ENCODE results near the gene MR1. TPM values are rescaled to one million over a fixed set of nuclear protein-coding genes. Genes with fewer than 3 reads are reported as not detected.
A peak's percentile ranks its signal among the peaks of the same experiment; 100 is the strongest.

Gene MR1
- total and polyA plus RNA-seq, 2 of the 13 experiments (the other 11 are each of a cell fraction or from before 2014, with no cell fraction given) = 7.7 to 10.4 TPM

DNA sequence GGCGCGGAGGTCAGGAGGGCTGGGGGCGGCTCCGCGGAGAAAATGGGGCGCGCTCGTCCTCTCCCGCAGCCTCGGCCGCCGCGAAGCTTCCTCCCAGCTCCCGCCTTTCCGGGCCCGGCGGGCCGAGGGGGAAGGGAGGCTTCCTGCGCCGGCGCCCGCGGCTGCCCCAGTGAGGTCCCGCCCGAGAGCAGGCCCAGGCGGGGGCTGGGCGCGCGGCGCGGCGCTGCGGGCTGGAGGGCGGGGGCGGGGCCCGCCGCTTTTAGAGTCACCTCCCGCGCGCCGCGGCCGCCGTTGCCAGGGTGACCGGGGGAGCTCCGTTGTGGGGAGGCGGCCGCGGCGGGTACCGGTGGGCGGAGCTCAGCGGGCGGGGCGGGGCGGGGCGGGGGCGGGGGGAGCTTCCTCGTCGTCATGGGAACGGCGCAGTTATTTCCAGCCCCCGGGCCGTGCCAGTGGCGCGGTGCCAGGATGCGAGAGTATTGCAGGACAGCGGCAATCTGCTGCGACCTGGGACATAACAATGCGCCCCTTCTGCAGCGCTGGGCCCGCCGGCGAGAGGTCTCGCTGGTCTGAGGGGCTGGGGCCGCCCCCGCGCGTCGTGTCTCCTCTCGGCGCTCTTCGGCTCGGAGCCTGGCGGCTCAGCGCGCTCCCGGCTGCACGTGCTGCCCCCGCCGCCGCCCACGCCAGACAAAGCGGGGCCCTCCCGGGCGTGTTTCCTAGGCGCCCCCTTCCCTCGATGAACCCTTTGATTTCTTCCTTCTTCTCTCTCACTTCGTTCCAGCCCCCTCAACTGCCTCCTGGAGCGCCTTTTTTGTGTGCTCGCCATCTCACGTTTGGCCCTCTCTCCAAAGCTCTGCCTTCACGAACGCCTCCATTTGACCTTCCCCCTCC, 71.6 kb downstream of the MR1 start (continued):
- 0 out of 2 replicates have a peak, but pooled peaks have one; percentile 74 for TF ChIP-seq ZNF724P (CRISPR knock-in tag; IDR thresholded peaks at IDR 0.05; ENCODE audit: borderline replicate concordance)
- no peak for TF ChIP-seq PLRG1 (conservative IDR thresholded peaks at IDR 0.05)
- no peak for TF ChIP-seq ADNP (CRISPR knock-in tag; IDR thresholded peaks at IDR 0.05)
- TF ChIP-seq SIN3A (IDR thresholded peaks at IDR 0.05; ENCODE audit: borderline replicate concordance, low read depth, low read length) = peak; percentile 26; the same call in 1 of the 2 replicates
- no peak for TF ChIP-seq SMAD1 (CRISPR knock-in tag; IDR thresholded peaks at IDR 0.05; ENCODE audit: borderline replicate concordance, low read depth)
- peak; percentile 39 for TF ChIP-seq XRCC5 (optimal IDR thresholded peaks at IDR 0.05; ENCODE audit: low read length)
- TF ChIP-seq HNF4A (CRISPR knock-in tag; IDR thresholded peaks at IDR 0.05) = peak; percentile 6; the same call in 1 of the 2 replicates
- TF ChIP-seq ZNF543 (CRISPR knock-in tag; IDR thresholded peaks at IDR 0.05) = no peak
- TF ChIP-seq MTF1 (CRISPR knock-in tag; IDR thresholded peaks at IDR 0.05) = peak; percentile 75; the same call in 1 of the 2 replicates
- no peak for TF ChIP-seq RBM22 (optimal IDR thresholded peaks at IDR 0.05; ENCODE audit: low read length)
- no peak for TF ChIP-seq ZNF383 (CRISPR knock-in tag; IDR thresholded peaks at IDR 0.05; ENCODE audit: borderline replicate concordance)
- TF ChIP-seq KAT2B (IDR thresholded peaks at IDR 0.05; ENCODE audit: borderline replicate concordance, low read depth, low read length) = no peak
- peak; percentile 79 for TF ChIP-seq ZNF547 (CRISPR knock-in tag; IDR thresholded peaks at IDR 0.05)
- TF ChIP-seq ZNF253 (CRISPR knock-in tag; IDR thresholded peaks at IDR 0.05; ENCODE audit: borderline replicate concordance) = peak; percentile 54; the same call in 1 of the 2 replicates
- TF ChIP-seq RFX1 (IDR thresholded peaks at IDR 0.05) = peak; percentile 47; the same call in 1 of the 2 replicates
- 0 out of 2 replicates have a peak, but pooled peaks have one; percentile 46 for TF ChIP-seq KAT8 (CRISPR knock-in tag; IDR thresholded peaks at IDR 0.05)
- no peak for TF ChIP-seq EP300 (IDR thresholded peaks at IDR 0.05; ENCODE audit: low read depth in 2 of 2, low read length in 2 of 2)
- no peak; the same call in 1 of the 2 replicates for TF ChIP-seq EP300 (CRISPR knock-in tag; IDR thresholded peaks at IDR 0.05; ENCODE audit: borderline replicate concordance)
- no peak for TF ChIP-seq FOXM1 (CRISPR knock-in tag; IDR thresholded peaks at IDR 0.05)
- TF ChIP-seq ZBTB42 (CRISPR knock-in tag; IDR thresholded peaks at IDR 0.05) = 0 out of 2 replicates have a peak, but pooled peaks have one; percentile 81
- TF ChIP-seq ZSCAN21 (CRISPR knock-in tag; IDR thresholded peaks at IDR 0.05; ENCODE audit: borderline replicate concordance) = peak; percentile 55; the same call in 1 of the 2 replicates
- TF ChIP-seq PRMT3 (CRISPR knock-in tag; IDR thresholded peaks at IDR 0.05; ENCODE audit: borderline replicate concordance, low read depth) = no peak
- peak; percentile 36; the same call in 1 of the 2 replicates for TF ChIP-seq SAP130 (CRISPR knock-in tag; IDR thresholded peaks at IDR 0.05; ENCODE audit: low read depth)
- no peak for TF ChIP-seq RFX5 (IDR thresholded peaks at IDR 0.05; ENCODE audit: low read depth, low read length)
- no peak for TF ChIP-seq ZBTB1 (CRISPR knock-in tag; IDR thresholded peaks at IDR 0.05; ENCODE audit: borderline replicate concordance)
- no peak for TF ChIP-seq PAWR (CRISPR knock-in tag; IDR thresholded peaks at IDR 0.05; ENCODE audit: borderline replicate concordance)
- peak; percentile 69; the same call in 1 of the 2 replicates for TF ChIP-seq AKNA (CRISPR knock-in tag; IDR thresholded peaks at IDR 0.05; ENCODE audit: borderline replicate concordance)
